ENCODE results near the gene ADD1. TPM values are rescaled to one million over a fixed set of nuclear protein-coding genes. Genes with fewer than 3 reads are reported as not detected.

The ADD1 gene
- total RNA-seq, 4 donors from 2014 or later = 253 to 402 (median 311) TPM

- WGBS = 95% methylated on average over 6 of the region's 8 CpGs
- TF ChIP-seq, protein P1, sequence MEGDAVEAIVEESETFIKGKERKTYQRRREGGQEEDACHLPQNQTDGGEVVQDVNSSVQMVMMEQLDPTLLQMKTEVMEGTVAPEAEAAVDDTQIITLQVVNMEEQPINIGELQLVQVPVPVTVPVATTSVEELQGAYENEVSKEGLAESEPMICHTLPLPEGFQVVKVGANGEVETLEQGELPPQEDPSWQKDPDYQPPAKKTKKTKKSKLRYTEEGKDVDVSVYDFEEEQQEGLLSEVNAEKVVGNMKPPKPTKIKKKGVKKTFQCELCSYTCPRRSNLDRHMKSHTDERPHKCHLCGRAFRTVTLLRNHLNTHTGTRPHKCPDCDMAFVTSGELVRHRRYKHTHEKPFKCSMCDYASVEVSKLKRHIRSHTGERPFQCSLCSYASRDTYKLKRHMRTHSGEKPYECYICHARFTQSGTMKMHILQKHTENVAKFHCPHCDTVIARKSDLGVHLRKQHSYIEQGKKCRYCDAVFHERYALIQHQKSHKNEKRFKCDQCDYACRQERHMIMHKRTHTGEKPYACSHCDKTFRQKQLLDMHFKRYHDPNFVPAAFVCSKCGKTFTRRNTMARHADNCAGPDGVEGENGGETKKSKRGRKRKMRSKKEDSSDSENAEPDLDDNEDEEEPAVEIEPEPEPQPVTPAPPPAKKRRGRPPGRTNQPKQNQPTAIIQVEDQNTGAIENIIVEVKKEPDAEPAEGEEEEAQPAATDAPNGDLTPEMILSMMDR (IDR thresholded peaks at IDR 0.05) = no peak
- TF ChIP-seq EP300 (IDR thresholded peaks at IDR 0.05) = no peak
- TF ChIP-seq POLR2AphosphoS5 (IDR thresholded peaks at IDR 0.05) = no peak
- TF ChIP-seq POLR2A (IDR thresholded peaks at IDR 0.05; ENCODE audit: low read depth) = no peak
- Histone ChIP-seq H3K27ac (replicated peaks in 1 of 4) (peak overlapping the region in 1 of 4 donors; percentile 27), H3K36me3 (peaks cover 33 to 91% (median 75%) of the 10 kb centered on the region in 4 donors), H3K27me3 (no peaks in the 10 kb centered on the region), H3K4me1 (peaks cover 0 to 14% (median 4%) of the 10 kb centered on the region in 4 donors), H3K4me3 (no peak overlapping the region), H3K9me3 (no peaks in the 10 kb centered on the region)
- intact Hi-C loops (cut with DNase I) = no loop called here
- no peak for DNase-seq (ENCODE audit: extremely low spot score)
Measured at GRCh38 chr4:2924286-2924685, 80.6 kb downstream of the ADD1 start.

DNA sequence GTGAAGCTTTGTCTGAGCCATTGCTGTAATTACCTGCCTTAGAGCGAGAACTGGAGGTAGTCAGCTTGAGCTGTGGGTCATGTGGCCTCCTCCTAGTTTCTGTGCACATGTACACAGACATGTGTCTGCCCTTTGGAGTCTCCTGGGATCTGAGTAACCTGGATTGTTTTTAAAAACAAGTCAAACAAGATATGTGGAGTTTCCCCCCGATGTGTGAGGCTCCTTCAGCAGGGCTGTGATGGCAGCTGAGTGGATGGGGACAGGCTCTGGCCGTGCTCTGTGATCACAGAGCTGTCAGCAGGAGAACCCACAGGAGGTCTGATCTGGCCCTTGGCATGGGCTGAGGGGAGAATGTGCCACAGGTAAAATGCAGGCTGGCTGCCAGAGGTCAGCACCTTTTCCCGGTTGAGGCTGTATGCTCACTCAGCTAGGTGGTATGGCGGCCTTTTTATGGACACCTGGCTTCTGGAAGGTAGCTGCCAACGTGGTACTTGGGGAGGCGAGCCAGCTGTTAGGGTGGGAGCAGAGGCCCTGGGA is 81.2 kb downstream of the ADD1 start:
- peaks cover 0 to 14% (median 4%) of the 10 kb centered on the region in 4 donors for H3K4me1 ChIP-seq
- H3K27ac ChIP-seq (replicated peaks in 1 of 4) = no peak overlapping the region
- WGBS = 79% methylated on average over 5 of the region's 7 CpGs
- H3K4me3 ChIP-seq = no peak overlapping the region
- DNase-seq (ENCODE audit: extremely low spot score) = no peak
- no peaks in the 10 kb centered on the region for H3K27me3 ChIP-seq
- no peaks in the 10 kb centered on the region for H3K9me3 ChIP-seq
- no peak for TF ChIP-seq EP300 (IDR thresholded peaks at IDR 0.05)
- no peak for TF ChIP-seq POLR2A (IDR thresholded peaks at IDR 0.05; ENCODE audit: low read depth)
- no peak for TF ChIP-seq POLR2AphosphoS5 (IDR thresholded peaks at IDR 0.05)
- TF ChIP-seq, protein P1 (IDR thresholded peaks at IDR 0.05) = no peak
- intact Hi-C loops (cut with DNase I) = no loop called here
- H3K36me3 ChIP-seq = peaks cover 37 to 91% (median 80%) of the 10 kb centered on the region in 4 donors

DNA sequence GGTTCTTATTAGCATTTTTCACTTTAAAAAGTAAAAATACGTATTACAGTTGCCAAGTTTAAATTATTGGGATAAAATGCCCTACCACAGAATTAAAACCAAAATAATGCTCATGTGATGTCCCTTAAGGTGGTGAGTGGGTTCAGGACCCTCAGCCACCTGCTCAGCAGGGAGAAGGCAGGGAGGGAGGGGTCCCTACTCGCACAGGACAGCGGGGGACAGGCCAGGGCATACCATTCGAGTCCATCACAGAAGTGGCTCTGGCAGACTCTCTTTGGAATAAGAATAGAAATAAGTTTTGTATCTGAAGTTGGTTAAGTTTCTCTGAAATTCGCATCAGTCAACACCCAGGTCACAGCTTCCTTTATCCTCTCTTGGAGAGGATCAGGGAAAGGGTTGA is 81.9 kb downstream of the ADD1 start:
- H3K4me1 ChIP-seq = peaks cover 4 to 19% (median 7%) of the 10 kb centered on the region in 4 donors
- no peaks in the 10 kb centered on the region for H3K9me3 ChIP-seq
- 85% methylated on average over 5 of the region's 5 CpGs for whole genome bisulfite sequencing
- TF ChIP-seq POLR2AphosphoS5 (IDR thresholded peaks at IDR 0.05) (no peak), EP300 (IDR thresholded peaks at IDR 0.05) (no peak), POLR2A (IDR thresholded peaks at IDR 0.05; ENCODE audit: low read depth) (no peak)
- TF ChIP-seq, protein P1 (IDR thresholded peaks at IDR 0.05) = no peak
- H3K4me3 ChIP-seq = no peak overlapping the region
- no peak overlapping the region for H3K27ac ChIP-seq (replicated peaks in 1 of 4)
- intact Hi-C loops (cut with DNase I) = no loop called here
- no peaks in the 10 kb centered on the region for H3K27me3 ChIP-seq
- H3K36me3 ChIP-seq = peaks cover 40 to 91% (median 86%) of the 10 kb centered on the region in 4 donors
- DNase-seq (ENCODE audit: extremely low spot score) = no peak

DNA sequence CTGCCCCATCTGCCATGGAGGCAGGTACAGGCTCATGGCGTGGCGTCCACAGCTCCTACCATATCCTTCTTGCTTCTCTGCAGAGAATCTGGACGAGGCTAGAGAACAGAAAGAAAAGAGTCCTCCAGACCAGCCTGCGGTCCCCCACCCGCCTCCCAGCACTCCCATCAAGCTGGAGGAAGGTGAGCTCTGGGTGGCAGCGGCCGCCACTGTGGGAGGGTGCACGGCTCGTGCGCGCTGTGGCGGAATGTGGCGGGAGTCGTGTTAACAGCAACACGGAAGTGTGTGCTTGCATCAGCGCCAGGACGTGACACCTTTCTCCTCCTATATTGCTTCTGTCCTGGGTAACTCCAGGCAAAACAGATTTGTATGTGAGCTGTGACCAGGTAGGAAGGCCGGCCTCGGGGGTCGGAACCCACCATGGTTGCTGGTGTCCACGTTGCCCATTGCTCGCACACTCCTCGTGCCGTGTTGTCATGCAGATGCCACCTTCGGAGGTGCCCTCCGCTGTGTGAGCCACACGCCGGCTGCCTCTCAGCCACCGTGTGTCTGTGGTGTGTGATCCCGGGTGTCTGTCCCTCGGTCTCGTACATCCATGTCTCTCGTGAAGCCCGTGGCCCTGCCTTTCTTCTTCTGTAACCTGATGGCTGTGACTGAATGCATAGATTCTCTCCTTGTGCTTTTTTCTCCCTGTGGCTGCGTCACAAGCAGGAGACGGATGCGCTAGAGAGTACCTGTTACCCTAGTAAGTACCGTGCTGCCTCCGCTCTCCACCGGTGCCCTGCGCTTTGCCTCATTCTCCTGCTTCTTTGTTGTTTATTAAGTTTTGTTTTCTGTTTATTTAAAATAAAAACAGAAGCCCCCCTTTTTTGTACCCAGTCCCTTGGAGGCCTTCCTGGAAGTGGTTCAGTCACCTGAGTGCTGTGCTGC is 82.6 kb downstream of the ADD1 start:
- H3K4me3 ChIP-seq = no peak overlapping the region
- no peaks in the 10 kb centered on the region for H3K27me3 ChIP-seq
- no peaks in the 10 kb centered on the region for H3K9me3 ChIP-seq
- WGBS = 92% methylated on average over 38 of the region's 41 CpGs
- no peak for DNase-seq (ENCODE audit: extremely low spot score)
- H3K27ac ChIP-seq (replicated peaks in 1 of 4) = no peak overlapping the region
- intact Hi-C loops (cut with DNase I) = no loop called here
- peaks cover 41 to 98% (median 93%) of the 10 kb centered on the region in 4 donors for H3K36me3 ChIP-seq
- TF ChIP-seq POLR2A (IDR thresholded peaks at IDR 0.05; ENCODE audit: low read depth) = no peak
- TF ChIP-seq, protein P1 (IDR thresholded peaks at IDR 0.05) = no peak
- no peak for TF ChIP-seq POLR2AphosphoS5 (IDR thresholded peaks at IDR 0.05)
- TF ChIP-seq EP300 (IDR thresholded peaks at IDR 0.05) = no peak
- H3K4me1 ChIP-seq = peaks cover 10 to 26% (median 14%) of the 10 kb centered on the region in 4 donors
